NCI-H1105 (cell line): ENCODE measurements around the gene CMTR2.

Experiments used
- DNase-seq: peaks from one replicate; lab custom pipeline; 2025; lab: John Stamatoyannopoulos, UW

The CMTR2 gene

GRCh38 chr16:71276589-71277334 is 12.4 kb downstream of the CMTR2 start:
- no peak for DNase-seq

- DNase-seq, result no peak
Measured at GRCh38 chr16:71273384-71273783, 15.8 kb downstream of the CMTR2 start.

- DNase-seq, result no peak
Measured at GRCh38 chr16:71264299-71264698, 24.9 kb downstream of the CMTR2 start.

- no peak for DNase-seq
Measured at GRCh38 chr16:71263582-71263981, 25.6 kb downstream of the CMTR2 start.

- DNase-seq, result no peak
Measured at GRCh38 chr16:71262391-71262790, 26.8 kb downstream of the CMTR2 start.

- no peak for DNase-seq
Measured at GRCh38 chr16:71260995-71261394, 28.2 kb downstream of the CMTR2 start.

GRCh38 chr16:71259086-71259485 is 30.1 kb downstream of the CMTR2 start:
- DNase-seq, result no peak

- no peak for DNase-seq
Measured at GRCh38 chr16:71258372-71258771, 30.8 kb downstream of the CMTR2 start.

- DNase-seq, result no peak
Measured at GRCh38 chr16:71257768-71258167, 31.4 kb downstream of the CMTR2 start.

GRCh38 chr16:71255721-71256120 is 33.5 kb downstream of the CMTR2 start:
- DNase-seq, result no peak

- no peak for DNase-seq
Measured at GRCh38 chr16:71254832-71255525, 34.2 kb downstream of the CMTR2 start.

- DNase-seq, result no peak
Measured at GRCh38 chr16:71250461-71251235, 38.6 kb downstream of the CMTR2 start.

- DNase-seq, result no peak
Measured at GRCh38 chr16:71249399-71249798, 39.8 kb downstream of the CMTR2 start.

GRCh38 chr16:71247478-71247877 is 41.7 kb downstream of the CMTR2 start:
- DNase-seq, result no peak

GRCh38 chr16:71246309-71246708 is 42.9 kb downstream of the CMTR2 start:
- no peak for DNase-seq

- DNase-seq, result no peak
Measured at GRCh38 chr16:71244521-71244920, 44.7 kb downstream of the CMTR2 start.

GRCh38 chr16:71242601-71243000 is 46.6 kb downstream of the CMTR2 start:
- DNase-seq, result no peak

GRCh38 chr16:71242036-71242435 is 47.2 kb downstream of the CMTR2 start:
- DNase-seq, result no peak
